ENCODE data around the gene NT5DC1.

Gene NT5DC1

DNA sequence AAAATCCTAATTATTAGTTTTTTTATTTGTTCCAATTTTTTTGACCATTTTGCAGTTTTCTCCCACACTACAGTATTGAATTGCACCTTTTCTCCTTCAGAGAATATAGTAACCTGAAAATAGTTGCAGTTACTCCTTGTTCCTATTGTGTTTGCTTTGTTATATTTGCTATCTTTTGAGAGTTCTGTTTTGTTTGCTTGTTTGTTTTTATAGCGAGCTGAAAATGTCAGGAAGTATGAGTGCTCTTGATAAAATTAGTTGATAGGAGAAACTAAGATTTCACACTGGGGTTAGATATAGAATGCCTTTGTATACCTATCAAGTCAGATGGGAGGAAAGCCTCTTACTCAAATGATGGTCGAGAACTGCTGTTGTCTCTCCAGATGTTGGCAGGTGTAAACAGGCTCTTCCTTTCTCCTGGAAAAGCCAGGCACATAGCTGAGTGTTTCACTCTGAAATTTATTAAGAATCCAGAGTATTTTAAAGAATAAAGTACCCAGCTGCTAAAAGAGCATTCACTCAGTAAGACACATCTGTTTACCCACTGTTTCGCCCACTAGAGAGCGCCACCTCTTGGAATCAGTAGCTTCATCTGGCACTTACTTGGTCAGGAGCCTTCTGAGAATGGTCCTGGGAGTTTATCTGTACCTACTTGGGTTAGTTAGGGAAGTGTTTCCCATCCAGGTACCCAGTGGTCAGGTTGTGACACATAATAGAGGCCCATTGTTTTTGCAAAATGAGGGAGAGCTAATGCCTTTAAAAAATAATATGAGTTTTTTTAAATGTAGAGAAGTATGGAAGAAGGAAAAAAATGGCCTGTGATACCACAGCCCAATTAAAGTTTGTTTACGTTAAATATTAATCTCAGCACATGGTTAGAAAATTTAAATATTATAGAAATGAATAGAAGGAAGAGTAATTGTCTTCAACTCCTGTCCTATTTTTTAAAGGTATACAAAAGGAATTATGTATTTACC is 11.2 kb downstream of the NT5DC1 start:
- H3K36me3 ChIP-seq (replicated peaks): no peaks in the 10 kb centered on the region

GRCh38 chr6:116113386-116113785 is 12.7 kb downstream of the NT5DC1 start:
- Histone ChIP-seq H3K27me3 (replicated peaks) (no peaks in the 10 kb centered on the region), H3K36me3 (replicated peaks) (no peaks in the 10 kb centered on the region), H3K4me3 (ENCODE audit: low read depth, low read length) (no peak overlapping the region), H3K27ac (no peak overlapping the region)
- in situ Hi-C loops (cut with HindIII; ENCODE audit: low pct_ligation_motif_present, low sequenced_read_pairs): no loop called here
- TF ChIP-seq CTCF (IDR thresholded peaks at IDR 0.05; ENCODE audit: low read depth, low read length, missing control alignments): no peak
- no peak for DNase-seq

More for the DNA sequence above, 11.2 kb downstream of the NT5DC1 start:
- peak; percentile 84 for TF ChIP-seq CTCF (IDR thresholded peaks at IDR 0.05; ENCODE audit: low read depth, low read length, missing control alignments)
- Histone ChIP-seq H3K27me3 (replicated peaks) (no peaks in the 10 kb centered on the region), H3K27ac (no peak overlapping the region), H3K4me3 (ENCODE audit: low read depth, low read length) (no peak overlapping the region)
- in situ Hi-C loops (cut with HindIII; ENCODE audit: low pct_ligation_motif_present, low sequenced_read_pairs): no loop called here
- peak; percentile 65 for DNase-seq

DNA sequence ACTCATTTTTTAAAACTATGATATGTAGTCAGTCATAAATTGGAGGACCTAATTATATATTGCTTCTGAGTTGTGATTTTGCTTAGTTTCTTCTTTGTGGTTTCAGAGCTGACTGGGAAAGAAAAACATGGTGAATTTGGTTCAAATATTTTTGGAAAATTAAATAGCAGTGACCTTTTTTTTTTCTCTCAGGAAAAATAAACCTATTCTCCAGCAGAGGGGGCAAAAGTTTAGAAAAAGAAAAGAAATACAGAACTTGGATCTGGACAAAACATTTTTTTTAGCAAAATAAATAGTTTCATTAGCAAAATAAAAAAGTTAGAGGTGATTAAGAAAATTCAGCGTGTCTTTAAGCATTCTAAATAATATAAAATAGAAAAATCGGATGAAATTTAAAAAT is 15.1 kb downstream of the NT5DC1 start:
- Histone ChIP-seq H3K36me3 (replicated peaks) (no peaks in the 10 kb centered on the region), H3K4me3 (ENCODE audit: low read depth, low read length) (no peak overlapping the region), H3K27ac (no peak overlapping the region), H3K27me3 (replicated peaks) (no peaks in the 10 kb centered on the region)
- in situ Hi-C loops (cut with HindIII; ENCODE audit: low pct_ligation_motif_present, low sequenced_read_pairs): no loop called here
- no peak for DNase-seq
- TF ChIP-seq CTCF (IDR thresholded peaks at IDR 0.05; ENCODE audit: low read depth, low read length, missing control alignments): no peak

GRCh38 chr6:116118608-116119007 is 18.0 kb downstream of the NT5DC1 start:
- Histone ChIP-seq H3K27ac (no peak overlapping the region), H3K27me3 (replicated peaks) (no peaks in the 10 kb centered on the region), H3K4me3 (ENCODE audit: low read depth, low read length) (no peak overlapping the region), H3K36me3 (replicated peaks) (no peaks in the 10 kb centered on the region)
- peak; percentile 51 for DNase-seq
- in situ Hi-C loops (cut with HindIII; ENCODE audit: low pct_ligation_motif_present, low sequenced_read_pairs): no loop called here
- no peak for TF ChIP-seq CTCF (IDR thresholded peaks at IDR 0.05; ENCODE audit: low read depth, low read length, missing control alignments)

DNA sequence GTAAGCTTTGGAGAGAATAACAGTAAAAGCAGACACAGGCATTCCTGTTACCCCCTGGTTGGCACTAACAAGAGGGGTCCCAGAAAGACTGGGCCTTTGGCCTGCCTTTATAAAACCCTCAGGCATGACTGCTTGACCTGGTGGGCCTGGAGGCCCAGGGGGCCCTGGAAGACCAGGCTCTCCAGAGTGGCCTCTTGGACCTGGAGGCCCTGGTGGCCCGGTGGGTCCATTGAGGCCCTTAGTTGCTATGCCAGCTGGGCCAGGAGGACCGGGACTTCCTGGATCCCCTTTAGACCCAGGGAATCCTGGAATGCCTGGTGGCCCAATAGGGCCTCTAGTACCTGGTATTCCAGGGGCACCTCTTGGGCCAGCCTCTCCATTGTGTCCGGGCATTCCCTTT is 19.8 kb downstream of the NT5DC1 start:
- no peaks in the 10 kb centered on the region for H3K36me3 ChIP-seq (replicated peaks)
- no peak overlapping the region for H3K4me3 ChIP-seq (ENCODE audit: low read depth, low read length)
- no peak for TF ChIP-seq CTCF (IDR thresholded peaks at IDR 0.05; ENCODE audit: low read depth, low read length, missing control alignments)
- in situ Hi-C loops (cut with HindIII; ENCODE audit: low pct_ligation_motif_present, low sequenced_read_pairs): no loop called here
- no peak for DNase-seq
- no peak overlapping the region for H3K27ac ChIP-seq
- H3K27me3 ChIP-seq (replicated peaks): no peaks in the 10 kb centered on the region

All from brain microvascular endothelial cell (primary cell).